Mononuclear cell (primary cell): ENCODE results near the gene C1R. TPM values are rescaled to one million over a fixed set of nuclear protein-coding genes. Genes with fewer than 3 reads are reported as not detected.

Experiments
- H3K27me3 ChIP-seq: 2 replicates; pipeline ENCODE4 v1.6.0; 2011; ENCODE audit warnings: low read length, control low read depth; ENCODE audit not compliant: insufficient read depth
- H3K4me1 ChIP-seq: 2 replicates; pipeline ENCODE4 v1.5.1; 2011; ENCODE audit warnings: mild to moderate bottlenecking, low read length, control low read depth; ENCODE audit not compliant: insufficient read depth
- H3K4me3 ChIP-seq: 2 replicates; pipeline ENCODE4 v1.5.1; 2011; ENCODE audit warnings: mild to moderate bottlenecking, low read length, moderate library complexity
- H3K9me3 ChIP-seq: 2 replicates; pipeline ENCODE4 v1.5.1; 2011; ENCODE audit warnings: low read depth, mild to moderate bottlenecking, control low read depth, low read length
- total RNA-seq: library from RNA; depleted of rRNA; stranded (reverse); fragments of >200 nt; gene quantifications from one replicate; pipeline ENCODE4 v1.2.3, GENCODE V29; 2012

Gene C1R
- total RNA-seq, 1 donor = 1.4 TPM

DNA sequence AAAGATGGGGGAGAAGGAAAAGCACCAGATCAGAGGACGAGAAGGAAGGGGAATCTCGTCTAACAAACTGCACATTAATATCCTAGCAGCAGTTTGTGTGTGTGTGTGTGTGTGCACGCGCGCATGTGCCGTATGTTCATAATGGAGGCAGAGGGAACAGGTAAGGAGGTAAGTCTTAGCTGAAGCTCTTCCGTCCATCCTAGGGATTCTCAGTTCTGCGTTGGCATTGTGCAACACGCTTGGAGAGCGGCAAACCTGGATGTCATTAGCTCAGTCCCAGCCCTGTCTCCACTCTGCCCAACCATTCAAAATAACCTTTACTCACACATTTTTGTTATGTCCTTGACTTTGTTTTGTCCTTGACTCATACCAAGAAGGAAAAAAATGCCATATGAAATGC lies 1.6 kb upstream of the C1R start:
- no peaks in the 10 kb centered on the region for H3K9me3 ChIP-seq
- peaks cover 5% of the 10 kb centered on the region for H3K4me1 ChIP-seq

DNA sequence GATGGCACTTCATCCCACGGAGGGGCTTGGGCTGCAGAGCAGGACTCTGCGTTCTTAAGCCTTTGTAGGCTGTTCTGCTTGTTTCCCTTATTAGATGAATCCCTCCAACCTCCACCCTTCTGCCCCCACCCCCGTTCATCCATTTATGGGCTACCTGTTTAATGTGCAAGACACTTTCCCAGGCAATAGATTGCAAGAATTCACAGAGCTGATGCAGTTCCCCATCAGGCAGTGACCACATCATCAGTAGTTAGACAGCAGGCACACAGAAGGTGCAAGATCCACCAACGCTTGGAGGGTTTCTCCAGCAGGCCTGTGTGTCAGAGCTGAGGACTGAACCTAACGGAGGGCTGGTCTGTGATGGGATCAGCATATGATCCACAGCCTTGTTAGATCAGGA lies 1.2 kb upstream of the C1R start:
- Histone ChIP-seq H3K4me3 (no peak overlapping the region), H3K4me1 (peaks cover 4% of the 10 kb centered on the region), H3K9me3 (no peaks in the 10 kb centered on the region), H3K27me3 (no peaks in the 10 kb centered on the region)

More for the DNA sequence above, 1.6 kb upstream of the C1R start:
- Histone ChIP-seq H3K4me3 (no peak overlapping the region), H3K27me3 (no peaks in the 10 kb centered on the region)

DNA sequence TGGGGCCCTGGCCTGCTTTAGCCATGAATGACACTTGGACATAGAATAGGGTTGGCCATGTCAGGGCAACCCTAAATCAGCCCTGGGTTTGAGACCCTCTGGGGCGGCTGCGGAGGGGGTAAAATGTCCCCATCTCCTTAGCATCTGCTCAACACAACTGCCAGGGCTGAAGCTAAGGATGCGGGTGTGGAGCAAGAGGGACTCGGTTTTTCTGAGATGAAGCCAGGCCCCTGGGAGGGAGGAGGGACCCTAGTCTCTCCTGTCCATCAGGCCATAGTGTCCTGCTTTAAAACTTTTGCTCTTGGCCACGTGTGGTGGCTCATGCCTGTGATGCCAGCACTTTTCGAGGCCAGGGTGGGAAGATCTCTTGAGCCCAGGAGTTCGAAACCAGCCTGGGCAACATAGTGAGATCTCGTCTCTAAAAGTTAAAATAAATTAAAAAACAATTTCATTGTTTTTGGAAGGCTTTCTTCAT lies 778 bp upstream of the C1R start:
- Histone ChIP-seq H3K9me3 (no peaks in the 10 kb centered on the region), H3K27me3 (no peaks in the 10 kb centered on the region), H3K4me3 (no peak overlapping the region), H3K4me1 (peaks cover 4% of the 10 kb centered on the region)

- Histone ChIP-seq H3K4me1 (peaks cover 4% of the 10 kb centered on the region), H3K4me3 (no peak overlapping the region), H3K27me3 (no peaks in the 10 kb centered on the region), H3K9me3 (no peaks in the 10 kb centered on the region)
Measured at GRCh38 chr12:7091660-7092228, 501 bp downstream of the C1R start.

DNA sequence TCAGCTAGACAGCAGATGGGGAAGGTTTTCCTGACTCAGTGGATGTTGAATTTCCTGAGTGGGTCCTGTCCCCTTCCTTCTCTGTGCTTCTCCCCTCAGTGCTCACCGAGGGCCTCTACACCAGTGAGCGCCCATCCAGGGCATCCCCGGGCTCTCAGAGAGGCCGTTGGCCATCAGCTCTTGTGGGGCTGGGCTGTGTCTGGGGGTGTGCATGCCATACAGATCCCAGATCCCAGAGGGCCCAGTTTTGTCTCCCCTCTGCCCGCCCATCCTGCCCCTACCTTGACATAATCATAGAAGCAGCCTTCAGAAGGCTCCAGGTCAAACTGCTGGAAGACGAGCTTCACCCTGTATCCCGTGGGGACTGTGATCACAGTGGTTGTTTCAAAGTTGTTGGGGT lies 1.1 kb downstream of the C1R start:
- no peaks in the 10 kb centered on the region for H3K27me3 ChIP-seq
- H3K4me1 ChIP-seq = peaks cover 4% of the 10 kb centered on the region
- no peaks in the 10 kb centered on the region for H3K9me3 ChIP-seq
- H3K4me3 ChIP-seq = no peak overlapping the region

- no peaks in the 10 kb centered on the region for H3K9me3 ChIP-seq
Measured at GRCh38 chr12:7090222-7090998, 1.8 kb downstream of the C1R start.

DNA sequence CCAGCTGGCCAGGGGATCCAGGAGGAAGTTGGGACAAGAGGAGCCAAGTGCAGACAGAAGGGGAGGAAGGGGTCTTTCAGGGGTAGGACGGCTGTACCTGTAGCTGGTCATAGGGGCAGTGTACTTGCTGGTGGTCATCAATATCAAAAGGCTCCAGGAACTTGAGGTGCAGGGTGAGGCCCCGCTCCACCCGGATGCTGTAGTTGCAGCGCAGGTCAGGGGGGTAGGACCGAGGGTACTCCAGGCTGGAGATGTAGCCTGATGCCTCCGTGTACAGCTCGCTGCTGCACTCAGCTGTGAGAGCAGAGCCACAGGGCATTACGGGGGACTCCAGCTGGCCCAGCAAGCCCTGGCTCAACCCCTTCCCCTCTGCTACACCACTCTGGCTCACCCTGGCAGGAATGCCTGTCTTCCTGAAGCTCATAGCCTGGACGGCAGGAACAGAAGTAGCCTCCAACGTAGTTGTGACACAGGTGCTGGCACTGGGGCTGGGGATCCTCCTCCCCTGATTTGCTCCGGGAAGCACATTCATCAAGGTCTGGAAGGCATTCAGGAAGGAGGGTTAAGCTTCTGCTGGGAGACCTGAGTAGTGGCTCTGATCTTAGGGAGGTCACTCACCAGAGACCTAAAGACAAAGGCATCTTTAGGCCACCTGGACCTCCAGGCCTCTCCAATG lies 2.9 kb downstream of the C1R start:
- Histone ChIP-seq H3K4me3 (no peak overlapping the region), H3K27me3 (no peaks in the 10 kb centered on the region), H3K4me1 (peaks cover 4% of the 10 kb centered on the region), H3K9me3 (no peaks in the 10 kb centered on the region)

More at GRCh38 chr12:7090222-7090998, 1.8 kb downstream of the C1R start:
- Histone ChIP-seq H3K4me1 (peaks cover 4% of the 10 kb centered on the region), H3K27me3 (no peaks in the 10 kb centered on the region), H3K4me3 (no peak overlapping the region)

- Histone ChIP-seq H3K9me3 (no peaks in the 10 kb centered on the region), H3K4me3 (no peak overlapping the region), H3K4me1 (no peaks in the 10 kb centered on the region), H3K27me3 (no peaks in the 10 kb centered on the region)
Measured at GRCh38 chr12:7083125-7083524, 9.1 kb downstream of the C1R start.

DNA sequence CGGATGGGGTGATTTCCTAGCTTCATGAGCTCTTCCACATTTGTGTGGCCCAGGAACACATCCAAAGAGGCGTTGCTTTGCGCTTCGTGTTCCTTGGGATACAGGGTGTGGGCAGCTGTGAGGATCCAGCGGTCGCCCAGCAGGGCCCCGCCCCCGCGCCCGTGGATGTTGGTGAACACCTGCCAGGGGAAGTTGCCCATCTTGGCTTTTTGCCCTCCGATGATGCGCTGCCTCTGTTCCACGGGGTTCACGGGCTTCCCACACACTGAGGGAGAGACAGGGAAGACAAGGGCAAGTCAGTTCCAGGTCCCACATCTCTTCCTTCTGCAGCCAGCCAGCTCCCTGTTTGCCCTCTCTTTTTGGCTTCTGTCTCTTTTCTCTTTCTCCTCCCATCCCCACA lies 11.2 kb downstream of the C1R start:
- Histone ChIP-seq H3K4me3 (no peak overlapping the region), H3K9me3 (no peaks in the 10 kb centered on the region), H3K27me3 (no peaks in the 10 kb centered on the region), H3K4me1 (no peaks in the 10 kb centered on the region)

DNA sequence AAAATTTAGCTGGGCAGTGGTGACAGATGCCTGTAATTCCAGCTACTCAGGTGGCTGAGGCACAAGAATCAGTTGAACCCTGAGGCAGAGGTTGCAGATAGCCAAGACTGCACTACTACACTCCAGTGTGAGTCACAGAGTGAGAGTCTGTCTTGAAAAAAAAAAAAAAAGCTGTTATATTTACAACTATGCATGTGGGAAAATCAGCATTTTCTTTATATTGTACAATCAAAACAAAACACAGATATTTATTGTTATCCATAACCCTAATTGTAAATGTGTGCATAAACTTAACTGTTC lies 12.5 kb downstream of the C1R start:
- Histone ChIP-seq H3K9me3 (no peaks in the 10 kb centered on the region), H3K4me1 (no peaks in the 10 kb centered on the region), H3K4me3 (no peak overlapping the region), H3K27me3 (no peaks in the 10 kb centered on the region)

GRCh38 chr12:7078163-7078562 lies 14.1 kb downstream of the C1R start:
- H3K27me3 ChIP-seq = no peaks in the 10 kb centered on the region
- H3K4me3 ChIP-seq = no peak overlapping the region
- no peaks in the 10 kb centered on the region for H3K4me1 ChIP-seq
- no peaks in the 10 kb centered on the region for H3K9me3 ChIP-seq

DNA sequence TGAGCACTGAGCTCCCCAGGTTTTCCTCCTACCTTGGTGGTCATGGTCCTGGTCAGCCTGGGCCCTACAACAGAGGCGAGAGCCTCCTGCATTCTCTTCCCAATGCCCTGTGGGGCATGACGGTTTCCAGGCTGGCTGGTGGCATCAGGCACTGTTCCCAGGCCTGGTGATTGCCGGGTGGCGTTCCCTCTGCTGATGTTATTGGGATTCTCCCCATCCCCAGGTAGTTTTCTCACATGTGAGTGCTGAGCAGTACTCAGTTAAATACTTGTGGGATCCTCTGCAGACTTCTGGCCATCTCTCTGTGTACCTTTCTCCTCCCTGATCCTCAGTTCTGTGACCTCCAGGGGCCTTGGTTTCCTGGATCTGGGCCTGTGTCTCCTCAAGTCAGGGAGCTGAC lies 15.8 kb downstream of the C1R start:
- Histone ChIP-seq H3K4me1 (no peaks in the 10 kb centered on the region), H3K4me3 (no peak overlapping the region)

GRCh38 chr12:7075939-7076338 lies 16.3 kb downstream of the C1R start:
- H3K27me3 ChIP-seq = no peaks in the 10 kb centered on the region
- no peaks in the 10 kb centered on the region for H3K4me1 ChIP-seq
- no peak overlapping the region for H3K4me3 ChIP-seq
- no peaks in the 10 kb centered on the region for H3K9me3 ChIP-seq

More for the DNA sequence above, 15.8 kb downstream of the C1R start:
- Histone ChIP-seq H3K9me3 (no peaks in the 10 kb centered on the region), H3K27me3 (no peaks in the 10 kb centered on the region)

- no peaks in the 10 kb centered on the region for H3K9me3 ChIP-seq
- no peaks in the 10 kb centered on the region for H3K4me1 ChIP-seq
- H3K4me3 ChIP-seq = no peak overlapping the region
- no peaks in the 10 kb centered on the region for H3K27me3 ChIP-seq
Measured at GRCh38 chr12:7075518-7075917, 16.7 kb downstream of the C1R start.

GRCh38 chr12:7073946-7074345 lies 18.3 kb downstream of the C1R start:
- Histone ChIP-seq H3K27me3 (no peaks in the 10 kb centered on the region), H3K4me1 (no peaks in the 10 kb centered on the region), H3K4me3 (no peak overlapping the region), H3K9me3 (no peaks in the 10 kb centered on the region)
